Esophagus muscularis mucosa (tissue), 4 donors: Measurements from ENCODE around the gene CPNE1. TPM values are rescaled to one million over a fixed set of nuclear protein-coding genes. Genes with fewer than 3 reads are reported as not detected.

Experiments
- DNase-seq: peaks from one replicate; pipeline ENCODE4 v3.0.0-alpha.2; 2017; ENCODE audit errors: extremely low spot score
- H3K27ac ChIP-seq, 4 donors: fragments of 200-600 bp; sonication (generic); replicated peaks in 1 of 4; 1 replicate in 3 of 4; 2 replicates in 1 of 4; pipeline ENCODE4 v1.5.1; 2016 to 2019; ENCODE audit warnings: mild to moderate bottlenecking in 1 of 4
- H3K27me3 ChIP-seq, 4 donors: fragments of 200-600 bp; sonication (generic); one replicate each; pipeline versions ENCODE4 v1.5.1 to v1.6.0; 2016 to 2019
- H3K36me3 ChIP-seq, 4 donors: fragments of 200-600 bp; sonication (generic); one replicate each; pipeline ENCODE4 v1.5.1; 2016 to 2019
- H3K4me1 ChIP-seq, 4 donors: fragments of 200-600 bp; sonication (generic); one replicate each; pipeline ENCODE4 v1.5.1; 2016 to 2019
- H3K4me3 ChIP-seq, 4 donors: fragments of 200-600 bp; sonication (generic); 1 replicate in 2 of 4; 2 replicates in 2 of 4; pipeline ENCODE4 v1.5.1; 2016 to 2019; ENCODE audit warnings: mild to moderate bottlenecking in 4 of 4, moderate library complexity in 1 of 4
- H3K9me3 ChIP-seq, 4 donors: fragments of 200-600 bp; sonication (generic); 1 replicate in 3 of 4; 2 replicates in 1 of 4; pipeline ENCODE4 v1.5.1; 2016 to 2019
- EP300 ChIP-seq: sonication (generic); formaldehyde crosslinking; IDR thresholded peaks from one replicate; pipeline ENCODE4 v1.6.1; 2017; ENCODE audit warnings: antibody characterized with exemption
- POLR2A ChIP-seq: fragments of 450-650 bp; IDR thresholded peaks from one replicate; pipeline ENCODE4 v1.6.1; 2017; ENCODE audit warnings: antibody characterized with exemption, moderate library complexity, mild to moderate bottlenecking, low read depth
- POLR2AphosphoS5 ChIP-seq, 2 donors: sonication (generic); formaldehyde crosslinking; IDR thresholded peaks; one replicate each; pipeline ENCODE4 v1.6.1; 2017; ENCODE audit warnings: antibody characterized with exemption in 2 of 2
- WGBS: methylation state at CpG from one replicate; pipeline ENCODE4 v1.1.5; 2018; 5-methylcytosine and 5-hydroxymethylcytosine counted together
- intact Hi-C: fragments of 100-400 bp; cut with DNase I; formaldehyde crosslinking; loops from one replicate; pipeline ENCODE4 v1.15.1; 2023
- total RNA-seq, 4 donors: library from RNA; depleted of rRNA; stranded (reverse); fragments of >200 nt; gene quantifications; one replicate each; pipeline versions ENCODE4 v1.1.0 to v1.2.1, GENCODE V29; 2016
- TF ChIP-seq, protein P1 (sequence below), 3 experiments: fragments of 200-600 bp in 2 of 3; fragments of 450-650 bp in 1 of 3; sonication (generic) in 2 of 3; IDR thresholded peaks; one replicate each; pipeline ENCODE4 v1.5.1; 2017 to 2019; ENCODE audit warnings: antibody characterized with exemption in 3 of 3, mild to moderate bottlenecking in 2 of 3, moderate library complexity in 1 of 3

CPNE1 gene
- total RNA-seq, 4 donors from 2014 or later = 23.0 to 148 (median 99.9) TPM

DNA sequence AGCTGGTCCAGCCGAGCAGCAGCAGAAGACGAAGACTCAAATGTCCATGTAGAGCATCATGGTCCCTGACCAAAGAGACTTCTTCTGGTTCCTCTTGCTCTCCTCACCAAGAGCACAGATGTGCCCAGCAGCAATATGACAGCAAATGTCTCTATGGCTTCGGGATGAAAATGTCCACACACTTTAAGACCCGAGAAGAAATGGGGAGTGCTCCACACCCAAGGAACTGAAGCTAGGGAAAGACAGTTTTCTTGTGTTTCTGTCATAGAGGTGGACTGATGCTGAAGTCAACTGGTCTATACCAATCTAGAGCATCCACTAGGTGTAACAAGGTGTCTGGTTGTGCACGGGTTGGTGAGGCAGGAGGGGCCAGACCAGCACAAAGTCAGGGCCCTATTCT, 4.5 kb upstream of the CPNE1 start:
- TF ChIP-seq POLR2A (no peak), POLR2AphosphoS5 (IDR thresholded peaks at IDR 0.05) (no peak), EP300 (no peak)
- TF ChIP-seq, protein P1, sequence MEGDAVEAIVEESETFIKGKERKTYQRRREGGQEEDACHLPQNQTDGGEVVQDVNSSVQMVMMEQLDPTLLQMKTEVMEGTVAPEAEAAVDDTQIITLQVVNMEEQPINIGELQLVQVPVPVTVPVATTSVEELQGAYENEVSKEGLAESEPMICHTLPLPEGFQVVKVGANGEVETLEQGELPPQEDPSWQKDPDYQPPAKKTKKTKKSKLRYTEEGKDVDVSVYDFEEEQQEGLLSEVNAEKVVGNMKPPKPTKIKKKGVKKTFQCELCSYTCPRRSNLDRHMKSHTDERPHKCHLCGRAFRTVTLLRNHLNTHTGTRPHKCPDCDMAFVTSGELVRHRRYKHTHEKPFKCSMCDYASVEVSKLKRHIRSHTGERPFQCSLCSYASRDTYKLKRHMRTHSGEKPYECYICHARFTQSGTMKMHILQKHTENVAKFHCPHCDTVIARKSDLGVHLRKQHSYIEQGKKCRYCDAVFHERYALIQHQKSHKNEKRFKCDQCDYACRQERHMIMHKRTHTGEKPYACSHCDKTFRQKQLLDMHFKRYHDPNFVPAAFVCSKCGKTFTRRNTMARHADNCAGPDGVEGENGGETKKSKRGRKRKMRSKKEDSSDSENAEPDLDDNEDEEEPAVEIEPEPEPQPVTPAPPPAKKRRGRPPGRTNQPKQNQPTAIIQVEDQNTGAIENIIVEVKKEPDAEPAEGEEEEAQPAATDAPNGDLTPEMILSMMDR (IDR thresholded peaks at IDR 0.05) = no peak
- Histone ChIP-seq H3K4me1 (peaks cover 0 to 7% (median 0%) of the 10 kb centered on the region in 4 donors), H3K36me3 (peaks cover 43 to 68% (median 58%) of the 10 kb centered on the region in 4 donors), H3K27me3 (no peaks in the 10 kb centered on the region), H3K27ac (no peak overlapping the region), H3K9me3 (no peaks in the 10 kb centered on the region), H3K4me3 (no peak overlapping the region)
- intact Hi-C loops = no loop called here
- WGBS = 92% methylated on average over 5 of the region's 5 CpGs
- peak; percentile 75 for DNase-seq

DNA sequence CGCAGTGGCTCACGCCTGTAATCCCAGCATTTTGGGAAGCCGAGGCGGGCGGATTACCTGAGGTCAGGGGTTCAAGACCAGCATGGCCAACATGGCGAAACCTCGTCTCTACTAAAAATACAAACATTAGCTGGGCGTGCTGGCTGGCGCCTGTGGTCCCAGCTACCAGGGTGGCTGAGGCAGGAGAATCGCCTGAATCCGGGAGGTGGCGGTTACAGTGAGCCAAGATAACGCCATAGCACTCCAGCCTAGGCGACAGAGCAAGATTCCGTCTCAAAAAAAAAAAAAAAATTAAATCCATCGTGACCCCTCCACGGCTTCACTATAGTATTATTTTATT, 1.2 kb upstream of the CPNE1 start:
- no peak for DNase-seq
- Histone ChIP-seq H3K4me3 (no peak overlapping the region), H3K36me3 (peaks cover 18 to 35% (median 25%) of the 10 kb centered on the region in 4 donors), H3K27me3 (no peaks in the 10 kb centered on the region), H3K4me1 (peaks cover 23 to 38% (median 30%) of the 10 kb centered on the region in 4 donors), H3K9me3 (no peaks in the 10 kb centered on the region), H3K27ac (peak overlapping the region in 1 of 4 donors; percentile 98)
- TF ChIP-seq, protein P1 (IDR thresholded peaks at IDR 0.05) = no peak
- no peak for TF ChIP-seq POLR2A
- TF ChIP-seq EP300 = no peak
- no peak for TF ChIP-seq POLR2AphosphoS5 (IDR thresholded peaks at IDR 0.05)
- intact Hi-C loops = no loop called here
- WGBS = 91% methylated on average over 17 of the region's 17 CpGs

DNA sequence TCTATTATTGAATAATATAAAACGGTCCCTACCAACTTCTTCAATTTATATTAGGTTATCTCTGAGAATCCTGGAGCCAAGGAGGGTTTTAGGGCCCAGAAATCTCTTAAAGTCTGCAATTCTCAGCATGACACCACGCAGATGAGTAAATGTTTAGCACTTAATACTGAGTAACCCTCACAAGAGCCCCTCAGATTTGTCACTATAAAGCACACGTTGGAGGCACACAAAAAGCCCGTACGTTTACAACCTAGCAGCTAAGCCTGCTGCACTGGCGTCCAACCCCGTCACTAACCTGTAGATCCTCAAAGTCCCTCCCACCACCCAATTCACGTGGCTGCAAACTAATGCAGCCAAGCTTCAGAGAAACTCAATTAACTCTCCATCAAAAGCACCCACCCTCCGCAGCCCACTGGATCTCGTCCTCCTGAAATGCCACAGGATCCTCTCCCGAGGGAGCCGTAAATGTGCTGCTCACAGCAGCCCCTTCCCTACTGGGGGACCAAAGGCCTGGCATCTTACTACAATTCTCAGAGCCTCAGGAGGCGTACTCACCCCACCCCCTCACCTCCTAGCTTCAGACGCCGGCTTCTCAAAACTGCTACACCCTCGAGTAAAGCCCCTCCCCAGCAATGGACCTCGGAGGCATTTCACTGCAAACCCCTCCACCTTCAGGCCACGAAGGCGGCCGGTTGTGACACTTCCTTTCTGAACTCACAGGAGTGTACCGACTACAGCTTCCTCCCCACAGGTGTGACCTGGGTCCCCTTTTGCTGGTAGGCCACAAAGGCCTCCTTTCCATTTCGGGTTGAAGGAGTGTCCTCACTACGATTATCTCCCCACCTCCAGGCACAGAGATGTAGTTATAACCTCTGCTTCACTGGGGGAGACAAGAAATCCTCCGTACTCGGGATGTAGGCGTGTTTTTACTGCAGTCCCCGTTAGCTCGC, 909 bp downstream of the CPNE1 start:
- Histone ChIP-seq H3K27ac (peak overlapping the region; percentile 94 to 99 (median 97)), H3K4me1 (peaks cover 39 to 58% (median 50%) of the 10 kb centered on the region in 4 donors), H3K27me3 (no peaks in the 10 kb centered on the region), H3K36me3 (peaks cover 1 to 14% (median 4%) of the 10 kb centered on the region in 4 donors), H3K4me3 (peak overlapping the region; percentile 71 to 88 (median 78)), H3K9me3 (no peaks in the 10 kb centered on the region)
- peak; percentile 90 for DNase-seq
- TF ChIP-seq POLR2A (no peak), EP300 (no peak), POLR2AphosphoS5 (IDR thresholded peaks at IDR 0.05) (peak in 1 of 2 donors; percentile 19)
- TF ChIP-seq, protein P1 (IDR thresholded peaks at IDR 0.05) = no peak
- WGBS = under 1% methylated on average over 23 of the region's 28 CpGs
- intact Hi-C loops = loop anchor here (5.0 kb wide), 1 partner anchor 46 kb away; the partner anchor contains the start of gene SPAG4

DNA sequence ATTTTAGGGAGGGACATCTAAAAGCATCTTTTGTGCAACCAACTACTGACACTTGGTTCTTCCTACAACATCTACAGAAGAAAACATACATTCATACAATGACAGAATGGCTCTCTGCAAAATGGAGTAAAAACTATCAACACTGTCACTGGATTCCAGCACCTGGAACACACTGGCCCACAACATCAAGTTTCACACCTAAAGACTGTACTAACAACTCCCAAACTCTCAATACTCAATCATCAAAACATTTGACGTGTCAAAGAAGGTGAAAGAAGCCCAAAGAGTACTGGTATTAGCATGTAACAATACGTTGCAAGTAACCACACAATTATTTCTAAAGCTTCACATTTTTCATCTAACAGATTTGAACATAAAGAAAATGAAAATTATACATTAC, 2.1 kb downstream of the CPNE1 start:
- H3K4me3 ChIP-seq = peak overlapping the region; percentile 71 to 88 (median 78)
- TF ChIP-seq POLR2AphosphoS5 (IDR thresholded peaks at IDR 0.05) (no peak), POLR2A (no peak), EP300 (no peak)
- TF ChIP-seq, protein P1 (IDR thresholded peaks at IDR 0.05) = no peak
- intact Hi-C loops = loop anchor here (5.0 kb wide), 1 partner anchor 45 kb away; the partner anchor contains the start of gene SPAG4
- peaks cover 48 to 70% (median 62%) of the 10 kb centered on the region in 4 donors for H3K4me1 ChIP-seq
- peak overlapping the region in 2 of 4 donors; percentile 17 to 96 for H3K27ac ChIP-seq
- no peaks in the 10 kb centered on the region for H3K27me3 ChIP-seq
- H3K36me3 ChIP-seq = peaks cover 0 to 2% (median 0%) of the 10 kb centered on the region in 4 donors
- WGBS = 20% methylated on average over 2 of the region's 2 CpGs
- H3K9me3 ChIP-seq = no peaks in the 10 kb centered on the region
- DNase-seq = peak; percentile 62
